Stimulated activated CD4-positive, alpha-beta T cell treated with anti-CD3 and anti-CD28 coated beads, Interleukin-2, amount 100 ng/mL, for 4 hours (primary cell): Measurements from ENCODE around the gene BBS5.
A peak's percentile ranks its signal among the peaks of the same experiment; 100 is the strongest.
"Not testable (repeated sequence)": the region's sequence is repeated elsewhere in the genome, so short reads cannot be mapped to it uniquely, and the experiment has no call there.

Experiments used
- DNase-seq: peaks from one replicate; pipeline ENCODE4 v3.0.0-alpha.2; 2020; ENCODE audit warnings: low read depth

BBS5 gene

DNA sequence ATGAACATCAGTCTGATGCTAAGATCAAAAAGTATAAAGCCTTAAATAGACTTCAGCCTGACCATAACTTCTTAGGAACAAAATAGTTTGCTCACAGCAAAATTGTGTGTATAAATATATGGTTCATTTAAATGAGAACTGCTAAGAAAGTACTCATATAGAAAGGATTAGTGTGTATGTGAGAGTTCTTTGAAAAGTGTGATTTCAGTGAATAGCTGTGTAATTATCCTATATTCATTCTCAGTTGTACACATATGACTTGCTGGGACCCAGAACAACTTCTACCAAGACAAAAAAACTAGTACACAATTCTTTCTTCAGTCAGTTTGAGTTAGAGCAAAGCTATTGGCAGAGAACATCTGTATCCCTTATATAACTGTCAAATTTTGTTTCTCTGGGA is 7.2 kb downstream of the BBS5 start:
- DNase-seq, result no peak

DNA sequence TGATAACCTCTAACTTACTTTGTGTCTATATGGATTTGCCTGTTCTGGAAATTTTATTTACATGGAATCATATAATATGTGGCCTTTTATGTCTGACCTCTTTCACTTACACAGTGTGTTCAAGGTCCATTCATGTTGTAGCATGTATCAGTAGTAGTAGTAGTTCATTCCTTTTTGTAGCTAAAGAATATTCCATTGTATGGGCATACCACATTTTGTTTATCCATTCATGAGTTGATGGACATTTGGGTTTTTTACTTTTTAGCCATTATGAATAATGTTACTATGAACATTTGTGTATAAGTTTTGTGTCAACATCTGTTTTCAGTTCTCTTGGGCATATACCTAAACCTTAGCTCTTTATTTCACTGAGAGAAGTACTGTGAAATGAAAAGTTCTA is 11.5 kb downstream of the BBS5 start:
- no peak for DNase-seq

DNA sequence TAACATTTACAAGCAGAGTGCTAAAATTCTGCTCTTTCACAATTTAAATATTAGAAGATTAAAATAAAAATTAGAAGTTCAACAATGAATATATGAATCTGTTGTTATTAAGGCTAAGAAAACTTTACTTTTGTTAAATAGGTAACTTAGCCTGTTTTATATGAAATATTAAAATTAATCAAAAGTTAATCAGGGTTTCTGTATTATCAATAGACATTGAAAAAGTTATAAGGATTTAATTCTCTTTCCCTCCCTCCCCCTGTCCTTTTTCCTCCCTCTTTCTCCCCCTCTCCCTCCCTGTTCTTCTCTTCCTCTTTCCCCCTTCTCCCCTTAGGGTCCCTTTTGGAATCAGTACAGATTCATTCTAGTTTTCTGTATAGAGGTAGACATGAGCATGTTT is 12.1 kb downstream of the BBS5 start:
- no peak for DNase-seq

DNA sequence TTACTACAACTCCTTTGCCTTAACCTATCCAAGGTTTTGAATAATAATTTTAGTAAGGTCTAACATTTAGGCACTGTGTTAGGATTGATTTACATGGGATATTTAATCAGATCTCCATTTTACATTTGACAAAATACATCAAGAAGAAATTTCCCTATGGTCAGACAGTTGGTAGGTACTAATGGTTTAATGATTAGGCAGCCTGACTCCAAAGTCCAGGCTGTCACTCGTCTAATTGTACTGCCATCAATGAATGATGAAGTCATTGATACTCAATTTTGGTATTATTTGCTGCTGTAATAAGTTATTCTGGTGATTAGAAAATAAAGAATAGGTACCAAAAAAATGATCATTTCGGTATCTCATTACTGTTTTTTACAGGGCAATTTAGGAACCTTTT is 14.1 kb downstream of the BBS5 start:
- no peak for DNase-seq

DNA sequence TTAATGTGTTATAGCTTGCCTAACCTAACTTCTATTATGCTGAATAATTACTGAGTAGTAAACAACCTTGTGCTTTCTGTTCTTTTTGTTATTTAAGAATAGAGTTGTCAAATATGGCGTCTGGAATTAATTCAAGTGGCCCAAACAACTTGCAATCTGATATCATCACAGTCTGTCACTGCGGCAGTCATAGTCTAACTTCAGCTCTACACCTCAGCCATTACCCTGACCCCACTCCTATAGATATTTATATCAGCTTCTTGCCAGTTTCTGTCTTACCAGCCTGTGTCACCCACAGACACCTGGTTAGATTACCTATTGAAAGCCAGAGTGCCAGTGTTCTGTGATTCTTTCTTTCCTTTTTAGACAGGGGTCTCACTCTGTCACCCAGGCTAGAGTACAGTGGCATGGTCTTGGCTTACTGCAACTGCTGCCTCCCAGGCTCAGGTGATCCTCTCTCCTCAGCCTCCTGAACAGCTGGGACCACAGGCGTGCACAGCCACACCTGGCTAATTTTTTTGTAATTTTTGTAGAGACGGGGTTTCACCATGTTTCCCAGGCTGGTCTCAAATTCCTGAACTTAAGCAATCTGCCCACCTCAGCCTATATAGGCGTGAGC is 16.1 kb downstream of the BBS5 start:
- no peak for DNase-seq

DNA sequence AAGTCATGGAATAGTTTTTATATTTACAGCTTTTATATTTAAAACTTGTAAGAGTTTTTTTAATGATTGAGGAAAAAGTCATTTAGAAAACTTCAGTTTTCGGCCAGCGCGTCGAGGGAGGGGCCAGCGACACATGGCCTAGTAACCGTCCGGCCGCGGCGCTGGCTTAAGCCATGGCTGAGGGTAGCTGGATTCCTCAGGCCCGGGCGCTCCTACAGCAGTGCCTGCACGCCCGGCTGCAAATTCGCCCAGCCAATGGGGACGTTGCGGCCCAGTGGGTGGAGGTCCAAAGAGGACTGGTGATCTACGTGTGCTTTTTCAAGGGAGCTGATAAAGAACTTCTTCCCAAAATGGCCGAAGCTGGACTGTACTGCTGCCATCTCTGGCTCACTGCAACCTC is 25.4 kb downstream of the BBS5 start:
- no peak for DNase-seq

DNA sequence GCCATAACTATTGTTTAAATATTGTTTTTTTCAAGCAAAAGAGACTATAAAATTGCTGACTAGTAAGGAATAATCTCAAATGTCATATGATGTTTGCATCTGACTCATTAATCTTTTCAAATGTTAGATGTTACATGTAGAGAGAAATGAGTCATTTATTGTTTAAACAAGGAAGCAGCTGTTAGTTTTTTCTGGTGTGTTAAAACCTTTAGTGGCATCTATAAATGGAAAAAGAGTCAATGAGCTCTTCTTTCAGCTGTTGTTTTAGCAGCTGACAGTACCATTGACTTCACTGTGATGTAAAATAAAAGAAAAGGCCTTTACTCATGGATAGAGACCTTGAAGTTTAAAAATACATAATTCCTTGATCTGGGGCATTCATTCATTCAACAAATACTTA is 28.4 kb downstream of the BBS5 start:
- DNase-seq, result no peak

DNA sequence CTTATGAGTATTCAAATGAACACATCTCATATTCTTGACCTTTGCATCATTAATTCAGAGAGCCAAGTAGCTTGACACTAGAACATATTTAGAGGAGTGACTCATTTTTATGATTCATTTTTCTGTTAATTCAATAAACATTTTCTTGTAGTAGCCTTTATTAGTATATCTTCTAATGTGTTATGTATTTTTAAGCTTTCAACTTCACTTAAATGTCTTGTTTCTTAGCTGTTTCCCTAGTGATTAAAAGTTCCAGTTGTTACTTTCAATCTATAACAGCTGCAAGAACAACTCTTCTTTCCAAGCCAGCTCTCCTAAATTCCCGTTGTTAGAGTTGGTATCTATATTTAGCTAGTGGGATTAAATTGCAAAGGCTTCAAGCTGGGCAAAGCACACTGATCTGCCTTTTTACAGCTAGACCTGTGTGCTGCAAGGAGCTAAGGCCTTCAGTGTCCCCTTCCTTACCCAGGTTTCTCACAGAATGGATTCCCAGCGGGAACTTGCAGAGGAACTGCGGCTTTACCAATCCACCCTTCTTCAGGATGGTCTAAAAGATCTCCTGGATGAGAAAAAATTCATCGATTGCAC is 30.1 kb downstream of the BBS5 start, which contains the start of gene KLHL41:
Gene KLHL41, plus strand, starts transcription at position 405 of the 588 bp plus-strand sequence. Its CDS starts 77 bp downstream, at position 482.
- DNase-seq, result no peak

DNA sequence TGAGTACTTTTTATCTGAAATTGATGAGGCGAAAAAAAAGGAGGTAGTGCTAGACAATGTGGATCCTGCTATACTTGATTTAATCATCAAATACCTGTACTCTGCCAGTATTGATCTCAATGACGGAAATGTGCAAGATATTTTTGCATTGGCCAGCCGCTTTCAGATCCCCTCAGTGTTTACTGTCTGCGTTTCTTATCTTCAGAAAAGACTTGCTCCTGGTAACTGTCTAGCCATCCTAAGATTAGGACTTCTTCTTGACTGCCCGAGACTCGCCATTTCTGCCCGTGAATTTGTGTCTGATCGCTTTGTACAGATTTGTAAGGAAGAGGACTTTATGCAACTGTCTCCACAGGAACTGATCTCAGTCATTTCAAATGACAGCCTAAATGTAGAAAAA is 30.7 kb downstream of the BBS5 start:
- DNase-seq, result no peak

DNA sequence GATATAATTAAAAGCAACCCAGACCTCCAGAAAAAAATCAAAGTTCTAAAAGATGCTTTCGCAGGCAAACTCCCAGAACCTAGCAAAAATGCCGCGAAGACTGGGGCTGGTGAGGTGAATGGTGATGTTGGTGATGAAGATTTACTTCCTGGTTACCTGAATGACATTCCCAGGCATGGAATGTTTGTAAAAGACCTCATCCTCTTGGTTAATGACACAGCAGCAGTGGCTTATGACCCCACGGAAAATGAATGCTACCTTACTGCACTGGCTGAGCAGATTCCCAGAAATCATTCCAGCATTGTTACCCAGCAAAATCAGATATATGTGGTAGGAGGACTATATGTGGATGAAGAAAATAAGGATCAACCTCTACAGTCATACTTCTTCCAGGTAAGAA is 31.2 kb downstream of the BBS5 start:
- DNase-seq, result no peak

DNA sequence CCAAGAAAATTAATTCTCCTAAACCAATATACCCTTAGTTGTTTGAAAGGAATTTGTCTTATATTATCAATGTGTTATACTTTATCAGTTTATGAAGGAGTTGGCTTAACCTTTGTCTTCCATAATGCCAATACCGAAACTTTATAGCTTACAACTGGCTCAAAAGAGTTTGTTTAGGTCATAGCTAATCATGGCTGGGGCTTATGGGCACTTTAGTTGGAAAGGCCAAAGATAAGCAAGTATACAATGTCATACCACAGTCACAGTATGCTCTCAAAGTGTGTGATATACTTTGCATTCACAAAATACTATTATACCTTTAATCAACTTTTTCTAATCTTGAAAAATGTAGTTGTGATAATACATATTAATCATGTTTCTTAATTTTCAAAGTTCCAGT is 32.5 kb downstream of the BBS5 start:
- DNase-seq, result no peak

DNA sequence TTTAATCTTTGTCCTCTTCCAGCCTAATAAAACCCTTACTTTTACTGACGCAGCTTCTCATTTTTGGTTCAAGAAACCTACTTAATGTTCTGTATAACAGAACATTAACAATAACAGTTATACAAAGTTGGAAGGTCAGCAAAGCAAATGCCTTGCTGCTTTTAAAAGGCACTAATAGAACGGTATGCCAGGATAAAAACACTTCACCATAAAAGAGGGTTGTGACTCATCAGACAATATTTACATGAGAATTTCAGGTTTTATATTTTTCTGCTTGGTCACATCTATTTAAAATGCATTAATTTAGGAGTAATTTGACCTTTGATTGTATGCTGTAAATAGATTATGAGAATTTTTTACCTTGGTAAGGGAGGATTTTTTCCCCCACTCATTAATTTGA is 33.2 kb downstream of the BBS5 start:
- DNase-seq, result no peak

DNA sequence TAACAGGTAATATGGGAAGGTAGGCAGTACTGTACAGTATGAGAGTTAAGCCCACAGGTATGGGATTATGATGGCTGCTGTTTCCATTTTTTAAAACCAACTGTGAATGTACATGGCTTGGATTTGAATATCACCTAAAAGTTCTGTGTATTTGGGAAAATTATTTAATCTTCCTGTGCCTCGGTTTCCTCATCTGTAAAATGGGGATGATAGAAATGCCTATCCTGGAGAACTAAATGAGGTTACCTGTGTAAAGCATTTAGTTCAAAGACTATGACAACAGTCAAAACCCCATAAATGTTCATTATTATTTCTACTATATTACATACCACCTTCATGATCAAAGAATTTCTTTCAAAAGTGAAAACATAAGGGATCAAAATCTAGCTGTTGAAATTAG is 33.8 kb downstream of the BBS5 start:
- DNase-seq, result no peak

DNA sequence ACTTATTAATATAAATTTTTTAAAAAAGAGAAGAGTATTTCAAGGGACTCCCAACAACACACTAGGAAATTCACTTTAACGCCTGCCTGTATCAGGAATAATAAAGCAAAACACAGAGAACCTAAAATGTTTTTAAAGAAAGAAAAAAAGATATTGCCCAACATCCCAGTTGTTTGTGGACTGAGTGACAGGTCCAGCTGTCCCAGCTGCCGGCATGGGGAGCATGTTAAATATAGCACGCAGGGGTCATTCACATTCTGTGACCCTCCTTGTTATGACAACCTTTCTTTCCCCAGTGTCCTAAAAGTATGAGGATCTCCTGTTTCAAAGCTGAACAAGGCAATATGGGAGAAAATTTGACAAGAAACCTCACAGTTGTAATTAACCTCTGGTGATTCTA is 34.6 kb downstream of the BBS5 start:
- DNase-seq, result no peak

DNA sequence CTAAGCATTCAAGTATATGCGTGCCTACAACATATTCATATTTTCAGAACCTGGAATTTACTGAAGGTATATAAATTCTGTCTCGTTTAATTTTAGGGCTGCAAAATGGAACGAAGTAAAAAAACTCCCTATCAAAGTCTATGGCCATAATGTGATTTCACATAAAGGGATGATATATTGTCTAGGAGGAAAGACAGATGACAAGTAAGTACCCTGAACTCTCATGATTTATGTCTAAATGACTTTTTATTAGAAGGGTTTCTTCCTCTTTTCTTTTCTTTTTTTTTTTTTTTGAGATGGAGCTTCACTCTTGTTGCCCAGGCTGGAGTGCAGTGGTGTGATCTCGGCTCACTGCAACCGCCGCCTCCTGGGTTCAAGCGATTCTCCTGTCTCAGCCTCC is 35.5 kb downstream of the BBS5 start:
- DNase-seq, result not testable (repeated sequence)

DNA sequence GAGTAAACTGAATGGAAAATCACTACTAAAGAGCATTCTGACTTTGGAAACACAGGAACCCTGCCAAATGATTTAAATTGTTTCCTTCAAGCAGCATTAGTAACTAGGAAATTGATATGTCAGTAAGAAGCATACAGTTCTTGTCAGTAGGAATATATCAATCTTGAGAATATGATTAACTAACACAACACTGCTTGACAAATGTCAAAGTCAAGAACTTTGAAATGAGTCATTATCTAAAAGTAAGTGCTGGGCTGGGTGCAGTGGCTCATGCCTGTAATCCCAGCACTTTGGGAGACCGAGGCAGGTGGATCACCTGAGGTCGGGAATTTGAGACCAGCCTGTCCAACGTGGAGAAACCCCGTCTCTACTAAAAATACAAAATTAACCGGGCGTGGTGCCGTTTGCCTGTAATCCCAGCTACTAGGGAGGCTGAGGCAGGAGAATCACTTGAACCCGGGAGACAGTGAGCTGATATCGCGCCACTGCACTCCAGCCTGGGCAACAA is 37.2 kb downstream of the BBS5 start:
- DNase-seq, result not testable (repeated sequence)

DNA sequence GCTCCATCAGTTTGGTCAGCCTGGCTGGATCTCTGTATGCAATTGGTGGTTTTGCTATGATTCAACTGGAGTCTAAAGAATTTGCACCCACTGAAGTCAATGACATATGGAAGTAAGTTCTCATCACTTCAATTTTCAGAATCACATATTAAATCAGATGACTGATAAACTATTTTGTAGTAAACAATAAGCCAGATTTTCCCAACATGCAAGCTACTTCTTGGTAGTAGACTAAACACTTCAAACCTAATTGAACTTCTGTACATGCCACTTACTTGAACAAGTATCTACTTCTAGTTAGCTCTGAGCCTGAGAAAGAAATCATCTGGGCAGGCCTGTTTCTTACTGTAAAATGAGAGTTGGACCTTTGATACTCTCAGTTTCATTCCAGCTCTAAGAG is 41.6 kb downstream of the BBS5 start:
- no peak for DNase-seq

DNA sequence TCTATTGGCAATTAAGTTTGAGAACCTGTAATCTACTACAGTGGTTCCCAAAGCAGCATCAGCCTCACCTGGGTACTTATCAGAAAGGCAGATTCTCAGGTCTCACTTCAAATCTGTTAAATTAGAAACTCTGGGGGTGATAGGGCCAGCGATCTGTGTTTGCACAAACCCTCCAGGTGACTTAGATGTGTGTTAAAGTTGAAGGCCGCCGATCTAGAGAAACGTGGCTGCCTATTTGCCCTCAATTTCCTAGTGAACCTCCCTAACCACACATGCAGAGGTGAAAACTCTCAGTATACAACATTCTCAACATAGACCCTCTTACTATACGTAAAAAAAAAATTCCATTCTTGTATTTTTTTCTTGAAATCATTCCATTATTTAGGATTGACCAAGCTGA is 44.4 kb downstream of the BBS5 start:
- DNase-seq, result no peak

DNA sequence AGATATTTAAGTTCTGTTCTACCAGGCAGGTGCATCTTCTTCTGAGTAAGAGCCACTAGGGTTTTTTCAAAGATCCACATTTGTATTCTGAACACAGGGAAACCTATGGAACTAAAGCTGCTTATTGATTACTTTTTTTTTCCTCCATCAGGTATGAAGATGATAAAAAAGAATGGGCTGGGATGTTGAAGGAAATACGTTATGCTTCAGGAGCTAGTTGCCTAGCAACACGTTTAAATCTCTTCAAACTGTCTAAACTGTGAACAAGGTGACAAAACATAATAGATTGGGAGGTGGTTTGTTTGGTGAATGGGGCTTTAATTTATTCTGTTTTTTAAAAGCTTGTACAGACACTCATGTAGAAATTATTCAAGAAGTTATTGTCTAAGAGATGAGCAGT is 46.1 kb downstream of the BBS5 start:
- DNase-seq, result no peak

DNA sequence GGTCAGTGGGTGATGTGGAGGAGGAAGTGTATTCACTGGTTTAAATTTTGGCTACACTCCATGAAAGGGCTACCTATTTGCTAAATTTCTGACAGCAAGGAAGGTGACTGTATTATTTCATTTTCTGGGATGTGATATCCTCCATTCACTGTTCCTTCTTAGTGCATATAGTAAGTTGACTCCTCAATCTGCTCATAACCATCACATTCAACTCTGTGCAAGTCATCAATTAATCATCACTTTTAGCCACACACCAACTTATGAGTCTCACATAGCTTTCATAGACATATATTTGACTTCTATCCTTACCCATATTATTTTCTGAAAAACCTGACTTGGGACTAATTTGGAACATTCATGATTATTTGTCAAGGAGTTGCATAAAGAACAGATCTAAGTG is 47.2 kb downstream of the BBS5 start:
- no peak for DNase-seq

DNA sequence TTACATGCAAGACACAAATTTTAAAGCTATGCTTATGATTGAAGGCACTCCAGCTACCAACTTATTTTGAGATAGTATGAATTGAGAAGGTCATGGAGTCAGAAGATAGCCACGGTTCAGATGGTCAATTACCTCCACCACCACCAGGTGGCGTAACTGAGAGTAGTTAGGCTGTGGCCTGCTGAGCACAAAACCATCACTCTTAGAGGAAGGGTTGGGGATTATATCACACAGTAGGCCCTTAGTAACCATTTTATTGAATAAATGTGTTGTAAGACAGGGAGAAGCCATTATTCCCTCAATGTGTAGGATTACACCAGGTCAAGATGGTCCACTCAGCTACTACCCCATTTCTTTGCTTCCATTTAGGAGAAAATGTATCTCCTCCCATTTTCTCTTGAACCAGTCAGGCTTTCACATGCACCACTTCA is 49.0 kb downstream of the BBS5 start:
- peak; percentile 50 for DNase-seq

DNA sequence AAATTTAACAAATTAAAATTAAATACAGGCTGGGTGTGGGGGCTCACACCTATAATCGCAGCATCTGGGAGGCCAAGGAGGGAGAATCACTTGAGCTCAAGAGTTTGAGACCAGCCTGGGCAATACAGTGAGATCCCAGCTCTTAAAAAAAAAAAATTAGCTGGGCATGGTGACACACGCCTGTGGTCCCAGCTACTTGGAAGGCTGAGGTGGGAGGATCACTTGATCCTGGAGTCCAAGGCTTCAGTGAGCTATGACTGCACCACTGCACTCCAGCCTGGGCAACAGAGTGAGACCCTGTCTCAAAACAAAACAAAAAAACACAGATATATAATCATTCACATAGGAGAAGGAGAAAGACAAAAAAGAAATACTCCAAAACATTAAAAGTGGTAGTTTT is 60.2 kb downstream of the BBS5 start:
- not testable (repeated sequence) for DNase-seq

DNA sequence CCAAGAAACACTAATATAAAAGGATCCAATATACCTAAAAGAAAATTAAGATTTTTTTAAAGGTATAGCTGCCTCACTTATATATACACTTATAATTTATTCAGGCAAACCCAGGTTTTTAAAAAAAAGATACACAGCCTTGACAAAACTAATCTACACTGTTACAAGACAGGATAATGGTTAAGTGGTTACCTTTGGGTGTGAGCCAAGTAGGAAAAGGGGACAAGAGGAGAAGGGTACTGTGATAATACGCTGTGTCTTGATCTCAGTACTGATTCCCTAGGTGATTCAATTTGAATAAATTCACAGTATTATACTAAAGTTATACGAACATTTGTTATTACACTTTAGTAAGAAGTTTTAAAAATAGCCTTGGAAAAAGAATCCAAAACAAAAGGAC is 60.9 kb downstream of the BBS5 start:
- no peak for DNase-seq

DNA sequence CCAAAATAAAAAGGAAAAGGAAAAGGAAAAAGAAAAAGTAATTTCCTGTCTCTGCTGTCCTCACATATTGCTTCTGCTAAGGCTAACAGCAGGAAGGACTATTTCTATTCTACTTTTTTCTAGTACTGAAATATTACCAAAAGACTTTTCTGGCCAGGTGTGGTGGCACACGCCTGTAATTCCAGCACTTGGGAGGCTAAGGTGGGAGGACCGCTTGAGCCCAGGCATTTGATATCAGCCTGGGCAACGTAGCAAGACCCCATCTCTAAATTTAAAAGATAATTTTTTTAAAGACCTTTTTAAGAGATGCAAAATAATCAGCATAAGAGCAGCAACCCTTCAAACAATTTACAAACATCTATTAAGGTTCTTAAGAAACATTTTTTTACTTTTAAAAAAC is 63.1 kb downstream of the BBS5 start:
- no peak for DNase-seq
